Activated T-helper 1 cell treated with anti-CD3 and anti-CD28 coated beads, Interleukin-12 subunit alpha, Interleukin-12 subunit beta, Interleukin-2, Interleukin-4 antibody, amounts not matched to agents 30 ng/mL and 10 ng/mL and 1 ng/mL, durations not matched to agents 14 hours and 24 hours and 36 hours (primary cell): ENCODE data around the gene PCLAF. TPM values are rescaled to one million over a fixed set of nuclear protein-coding genes. Genes with fewer than 3 reads are reported as not detected.
"Not testable (repeated sequence)": the region's sequence is repeated elsewhere in the genome, so short reads cannot be mapped to it uniquely, and the experiment has no call there.

Experiments used
- DNase-seq: peaks from one replicate; pipeline ENCODE4 v3.0.0; 2021; ENCODE audit warnings: low spot score
- H3K27ac Mint-ChIP-seq: one replicate; pipeline ENCODE4 v1.8.0; 2021; ENCODE audit warnings: mild to moderate bottlenecking, mixed read lengths
- H3K27me3 Mint-ChIP-seq: one replicate; pipeline ENCODE4 v1.8.0; 2022; ENCODE audit warnings: mild to moderate bottlenecking, moderate library complexity, mixed read lengths; ENCODE audit not compliant: insufficient read depth
- H3K36me3 Mint-ChIP-seq: one replicate; pipeline ENCODE4 v1.8.0; 2021; ENCODE audit warnings: low read depth, mixed read lengths
- H3K4me1 Mint-ChIP-seq: one replicate; pipeline ENCODE4 v1.8.0; 2021; ENCODE audit warnings: low read depth, mixed read lengths
- H3K4me3 Mint-ChIP-seq: one replicate; pipeline ENCODE4 v1.8.0; 2021; ENCODE audit warnings: mild to moderate bottlenecking, moderate library complexity, mixed read lengths
- H3K9me3 Mint-ChIP-seq: one replicate; pipeline ENCODE4 v1.8.0; 2021; ENCODE audit warnings: mixed read lengths
- intact Hi-C: fragments of 100-400 bp; cut with micrococcal nuclease; formaldehyde crosslinking; loops from one replicate; pipeline ENCODE4 v1.15.1; 2024
- total RNA-seq: library from RNA; stranded (reverse); gene quantifications from 2 replicates; pipeline ENCODE4 v1.2.3, GENCODE V29; 2022

The PCLAF gene
- total RNA-seq, 1 donor from 2014 or later = 58.6 TPM

DNA sequence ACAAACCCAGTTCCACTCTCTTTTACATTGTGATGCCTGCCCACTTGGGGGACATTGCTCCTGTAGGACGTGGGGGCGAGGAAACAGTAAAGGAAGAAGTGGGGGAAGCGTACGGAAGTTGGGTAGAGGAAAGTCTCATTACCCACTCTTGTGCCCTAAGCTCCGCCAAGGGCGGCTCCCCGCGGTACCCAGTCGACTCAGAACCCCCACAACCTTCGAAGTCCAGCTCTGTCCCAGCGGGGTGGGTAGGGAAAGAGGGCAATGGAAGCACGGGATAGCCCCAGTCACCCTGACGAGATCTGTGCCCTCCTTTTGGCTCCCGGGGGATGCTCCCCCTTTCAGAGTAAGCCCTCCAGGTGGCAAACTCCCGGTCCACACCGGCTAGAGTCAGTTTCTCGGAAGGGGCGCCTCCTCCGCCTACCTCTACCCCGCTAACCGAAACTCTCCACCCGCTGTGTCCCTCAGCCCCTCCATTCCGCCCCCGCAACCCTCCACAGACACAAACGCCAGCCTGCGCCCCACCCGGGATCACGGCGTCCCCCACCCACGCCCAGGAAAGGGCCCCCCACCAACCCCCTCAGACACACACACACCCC lies 25.8 kb downstream of the PCLAF start:
- intact Hi-C loops = no loop called here
- Mint-ChIP-seq H3K27me3 (no peaks in the 10 kb centered on the region), H3K27ac (peak overlapping the region; percentile 97), H3K4me3 (peak overlapping the region; percentile 96), H3K4me1 (peaks cover 19% of the 10 kb centered on the region), H3K9me3 (no peaks in the 10 kb centered on the region), H3K36me3 (no peaks in the 10 kb centered on the region)
- peak; percentile 14 for DNase-seq

DNA sequence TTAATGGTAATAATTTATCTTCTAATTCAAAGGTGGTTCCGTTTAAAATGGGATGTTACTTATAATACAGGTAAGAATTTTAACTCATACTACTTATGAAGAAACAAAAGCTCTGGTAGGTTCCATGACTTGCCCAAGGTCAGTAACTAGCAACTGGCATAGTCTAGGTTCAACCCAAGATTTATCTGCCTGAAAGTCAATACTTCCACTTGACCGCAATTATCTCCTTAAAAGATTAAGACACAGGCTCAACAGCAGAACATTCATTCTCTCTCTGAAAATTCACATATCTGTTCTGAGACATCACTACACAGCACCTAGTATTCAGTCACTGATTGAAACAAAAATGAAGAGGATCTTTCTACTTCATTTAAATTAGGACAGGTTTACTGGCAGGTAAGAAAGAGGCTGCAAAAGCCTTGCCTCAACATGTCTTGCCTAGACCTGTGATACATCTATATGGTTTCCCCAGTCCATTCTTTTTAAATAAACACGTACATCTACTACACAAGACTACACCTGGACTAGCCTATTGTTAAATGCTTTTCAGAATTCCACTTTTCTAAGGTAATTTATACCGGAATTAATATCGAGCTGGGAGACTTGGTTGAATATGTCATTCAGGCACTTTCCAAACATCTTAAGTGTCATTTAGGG lies 26.4 kb downstream of the PCLAF start:
- no peak for DNase-seq
- Mint-ChIP-seq H3K27me3 (no peaks in the 10 kb centered on the region), H3K27ac (peak overlapping the region; percentile 97), H3K4me1 (peaks cover 19% of the 10 kb centered on the region), H3K4me3 (peak overlapping the region; percentile 96), H3K9me3 (no peaks in the 10 kb centered on the region), H3K36me3 (no peaks in the 10 kb centered on the region)
- intact Hi-C loops = no loop called here

DNA sequence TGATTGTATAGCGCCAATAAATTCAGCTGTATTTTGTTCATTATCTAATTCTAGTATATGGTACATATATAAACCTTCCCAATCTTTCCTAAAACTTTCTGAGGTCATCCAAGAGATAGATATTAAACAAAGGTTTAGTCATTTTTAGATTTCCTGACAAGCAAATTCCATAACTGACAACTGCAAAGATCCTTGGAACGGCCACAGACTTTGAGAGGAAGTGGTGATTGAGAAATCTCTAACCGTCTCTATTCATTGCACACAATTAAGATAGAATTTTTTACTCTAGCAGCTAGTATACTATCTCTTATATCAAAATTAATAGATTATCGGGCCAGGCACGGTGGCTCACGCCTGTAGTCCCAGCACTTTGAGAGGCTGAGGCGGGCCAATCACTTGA lies 30.0 kb downstream of the PCLAF start:
- peaks cover 13% of the 10 kb centered on the region for H3K4me1 Mint-ChIP-seq
- no peak overlapping the region for H3K4me3 Mint-ChIP-seq
- intact Hi-C loops = no loop called here
- H3K27ac Mint-ChIP-seq = no peak overlapping the region
- peaks cover 8% of the 10 kb centered on the region for H3K36me3 Mint-ChIP-seq
- no peaks in the 10 kb centered on the region for H3K9me3 Mint-ChIP-seq
- no peak for DNase-seq
- H3K27me3 Mint-ChIP-seq = no peaks in the 10 kb centered on the region

DNA sequence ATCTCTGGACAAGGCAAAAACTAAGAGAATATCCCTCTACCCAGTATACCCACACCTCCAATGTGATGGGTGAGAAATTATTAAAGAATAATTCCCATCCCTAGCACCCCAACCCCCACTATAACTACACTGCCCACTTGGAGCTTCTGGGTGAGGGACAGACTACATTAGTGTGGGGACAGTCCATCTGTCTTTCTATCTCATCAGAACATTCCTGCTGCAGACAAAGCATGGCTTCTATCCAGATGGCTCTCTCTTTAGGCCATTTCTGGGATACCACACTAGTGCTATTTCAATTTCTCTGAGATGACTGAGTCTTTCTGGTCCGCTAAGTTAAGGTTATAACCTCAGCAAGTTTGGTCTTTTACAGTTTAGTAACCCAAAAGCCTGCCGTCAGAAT lies 31.9 kb downstream of the PCLAF start:
- no peak for DNase-seq
- peaks cover under 1% of the 10 kb centered on the region for H3K4me1 Mint-ChIP-seq
- H3K27me3 Mint-ChIP-seq = no peaks in the 10 kb centered on the region
- no peak overlapping the region for H3K27ac Mint-ChIP-seq
- H3K4me3 Mint-ChIP-seq = no peak overlapping the region
- intact Hi-C loops = no loop called here
- peaks cover 8% of the 10 kb centered on the region for H3K36me3 Mint-ChIP-seq
- no peaks in the 10 kb centered on the region for H3K9me3 Mint-ChIP-seq

DNA sequence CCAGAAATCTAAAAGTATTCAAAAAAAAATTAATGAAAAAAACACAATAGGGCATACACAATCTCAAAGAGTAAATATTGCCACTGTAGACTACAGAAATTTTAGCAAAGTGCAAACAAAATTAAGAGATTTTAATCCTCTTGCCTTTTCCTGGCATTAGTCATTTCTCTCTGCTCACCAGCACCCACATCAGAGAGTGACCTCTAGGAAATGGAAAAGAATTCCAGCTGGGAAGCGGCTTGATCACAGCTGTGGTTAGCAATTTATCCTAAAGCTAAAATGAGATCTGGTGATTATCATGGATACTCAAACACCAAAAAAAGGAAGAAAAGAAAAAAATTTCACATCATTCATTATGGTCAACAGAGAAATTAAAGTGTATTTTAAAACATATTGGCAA lies 32.8 kb downstream of the PCLAF start:
- peaks cover 11% of the 10 kb centered on the region for H3K36me3 Mint-ChIP-seq
- no peaks in the 10 kb centered on the region for H3K4me1 Mint-ChIP-seq
- H3K27me3 Mint-ChIP-seq = no peaks in the 10 kb centered on the region
- intact Hi-C loops = no loop called here
- no peak overlapping the region for H3K4me3 Mint-ChIP-seq
- DNase-seq = no peak
- H3K27ac Mint-ChIP-seq = no peak overlapping the region
- H3K9me3 Mint-ChIP-seq = no peaks in the 10 kb centered on the region

DNA sequence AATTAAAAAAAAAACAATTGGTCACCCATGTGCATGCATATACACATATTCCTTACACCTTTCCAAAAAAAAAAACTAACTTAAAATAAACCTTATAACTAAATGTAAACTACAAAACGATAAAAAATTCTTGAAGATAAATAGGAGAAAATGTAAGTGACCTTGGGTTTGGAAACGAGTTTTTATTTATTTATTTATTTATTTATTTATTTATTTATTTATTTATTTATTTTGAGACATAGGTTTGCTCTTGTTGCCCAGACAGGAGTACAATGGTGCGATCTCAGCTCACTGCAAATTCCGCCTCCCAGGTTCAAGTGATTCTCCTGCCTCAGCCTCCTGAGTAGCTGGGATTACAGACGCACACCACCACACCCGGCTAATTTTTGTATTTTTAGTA lies 35.0 kb downstream of the PCLAF start:
- H3K27ac Mint-ChIP-seq, H3K9me3 Mint-ChIP-seq, H3K4me3 Mint-ChIP-seq, H3K4me1 Mint-ChIP-seq, DNase-seq, intact Hi-C loops, H3K27me3 Mint-ChIP-seq: not testable (repeated sequence)
- H3K36me3 Mint-ChIP-seq = peaks cover 17% of the 10 kb centered on the region

DNA sequence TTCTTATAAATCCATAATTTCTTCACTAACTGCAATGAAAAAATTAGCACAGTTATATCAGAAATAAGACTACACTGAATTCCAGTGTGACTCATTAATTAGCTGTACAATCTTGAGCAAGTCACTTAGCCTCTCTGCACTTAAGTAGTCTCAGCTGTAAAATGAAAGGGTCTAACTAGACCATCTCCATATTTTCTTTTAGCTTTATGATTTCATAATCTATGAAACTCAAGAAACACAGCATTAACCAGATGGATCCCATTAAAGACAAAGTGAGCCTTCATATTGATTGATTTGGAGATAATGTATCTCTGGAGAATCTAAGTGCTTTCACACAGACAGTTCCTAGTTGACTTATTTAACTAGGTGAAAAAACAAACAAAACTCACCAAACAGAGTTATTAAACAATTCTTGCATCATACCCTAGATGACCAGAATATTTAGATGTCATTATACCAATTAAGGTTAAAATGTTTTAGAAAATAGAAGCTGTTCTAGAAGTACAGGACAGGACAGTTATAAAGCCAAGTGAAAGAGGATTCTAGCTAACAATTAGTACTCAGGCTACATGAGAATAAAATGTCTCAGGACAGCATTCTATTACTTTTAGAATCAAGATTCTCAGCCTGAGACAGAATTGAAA lies 36.5 kb downstream of the PCLAF start:
- H3K9me3 Mint-ChIP-seq = no peaks in the 10 kb centered on the region
- H3K4me3 Mint-ChIP-seq = no peak overlapping the region
- peaks cover 6% of the 10 kb centered on the region for H3K4me1 Mint-ChIP-seq
- intact Hi-C loops = no loop called here
- no peak overlapping the region for H3K27ac Mint-ChIP-seq
- DNase-seq = no peak
- no peaks in the 10 kb centered on the region for H3K27me3 Mint-ChIP-seq
- peaks cover 17% of the 10 kb centered on the region for H3K36me3 Mint-ChIP-seq

DNA sequence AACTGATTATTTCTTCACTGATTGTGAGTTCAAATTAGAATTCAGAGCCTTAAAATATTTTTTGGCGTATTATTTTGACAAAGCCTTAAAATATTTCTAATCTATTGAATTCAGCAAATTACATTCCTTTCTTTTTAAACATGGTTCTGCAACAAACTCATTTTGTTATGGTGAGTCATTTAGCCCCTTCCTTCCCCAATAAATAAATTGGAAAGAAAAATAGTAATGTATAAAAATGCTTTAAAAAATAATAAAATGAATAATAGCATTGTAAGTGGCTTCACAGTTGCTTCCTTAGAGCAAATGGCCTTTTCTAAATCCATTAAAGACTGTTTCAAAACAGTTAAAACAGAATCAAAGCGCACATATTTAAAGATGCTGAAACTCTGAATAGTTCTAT lies 37.4 kb downstream of the PCLAF start:
- intact Hi-C loops = no loop called here
- H3K36me3 Mint-ChIP-seq = peaks cover 18% of the 10 kb centered on the region

DNA sequence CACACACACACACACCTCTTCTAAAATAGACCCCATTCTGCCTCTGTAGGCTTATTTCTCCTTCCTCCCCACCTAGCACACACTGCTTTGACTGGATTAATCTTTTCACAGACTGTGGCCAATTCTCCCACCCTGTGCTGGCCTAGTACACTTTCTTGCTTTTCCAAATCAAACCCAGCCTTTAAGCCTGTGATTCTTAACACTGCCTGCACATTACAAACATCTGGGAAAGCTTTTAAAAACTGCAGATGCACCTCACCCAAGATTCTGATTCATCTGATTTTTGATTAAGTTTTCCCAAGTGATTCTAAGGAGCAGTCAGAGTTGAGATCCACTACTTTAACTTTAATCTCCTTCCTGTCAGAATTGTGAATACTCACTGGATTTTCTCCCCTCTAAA lies 38.0 kb downstream of the PCLAF start:
- Mint-ChIP-seq H3K9me3 (no peaks in the 10 kb centered on the region), H3K27me3 (no peaks in the 10 kb centered on the region), H3K4me1 (peaks cover 6% of the 10 kb centered on the region), H3K36me3 (peaks cover 18% of the 10 kb centered on the region), H3K27ac (no peak overlapping the region), H3K4me3 (no peak overlapping the region)
- intact Hi-C loops = no loop called here
- no peak for DNase-seq

More for the DNA sequence above, 37.4 kb downstream of the PCLAF start:
- Mint-ChIP-seq H3K4me1 (peaks cover 6% of the 10 kb centered on the region), H3K27ac (no peak overlapping the region), H3K27me3 (no peaks in the 10 kb centered on the region), H3K4me3 (no peak overlapping the region), H3K9me3 (no peaks in the 10 kb centered on the region)
- no peak for DNase-seq

DNA sequence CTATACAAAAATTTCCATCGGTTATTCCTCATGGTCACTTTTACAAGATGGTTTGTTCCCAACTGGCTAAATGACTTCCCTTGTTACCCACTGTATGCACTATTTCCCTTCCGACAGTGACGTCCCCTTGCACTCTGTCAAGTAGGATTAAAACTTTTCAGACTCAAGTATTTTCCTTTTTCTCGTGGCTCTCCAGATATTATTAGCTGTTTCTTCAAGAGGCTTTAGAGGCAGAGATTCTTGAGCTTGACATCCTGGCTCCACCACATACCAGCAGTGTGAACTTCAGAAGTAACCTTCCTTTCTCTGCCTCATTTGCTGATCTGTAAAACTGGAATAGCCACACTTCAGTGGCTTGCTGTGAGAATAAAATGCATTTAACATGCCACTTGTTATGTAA lies 39.3 kb downstream of the PCLAF start:
- Mint-ChIP-seq H3K4me3 (no peak overlapping the region), H3K36me3 (peaks cover 19% of the 10 kb centered on the region), H3K27me3 (no peaks in the 10 kb centered on the region), H3K27ac (no peak overlapping the region), H3K4me1 (peaks cover 13% of the 10 kb centered on the region), H3K9me3 (no peaks in the 10 kb centered on the region)
- intact Hi-C loops = no loop called here
- no peak for DNase-seq

DNA sequence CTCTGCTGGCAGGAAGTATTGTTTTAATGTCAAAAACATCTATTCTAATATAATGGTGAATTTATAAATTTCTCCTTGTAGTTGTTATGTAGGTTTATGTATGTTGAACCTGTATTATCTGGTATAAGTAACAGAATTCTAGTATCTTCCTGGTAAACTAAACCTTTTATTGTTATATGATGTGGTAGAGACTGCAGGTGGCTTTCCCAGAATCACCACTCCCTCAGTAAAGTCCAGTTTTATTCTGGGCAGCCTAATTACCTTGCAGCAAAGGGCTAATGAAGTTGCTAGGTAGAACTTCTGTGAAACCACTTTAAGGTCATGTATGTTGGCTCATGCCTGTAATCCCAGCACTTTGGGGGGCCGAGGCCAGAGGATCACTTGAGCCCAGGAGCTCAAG lies 40.9 kb downstream of the PCLAF start:
- no peak overlapping the region for H3K4me3 Mint-ChIP-seq
- H3K9me3 Mint-ChIP-seq = no peaks in the 10 kb centered on the region
- H3K27ac Mint-ChIP-seq = no peak overlapping the region
- H3K36me3 Mint-ChIP-seq = peaks cover 17% of the 10 kb centered on the region
- no peak for DNase-seq
- no peaks in the 10 kb centered on the region for H3K27me3 Mint-ChIP-seq
- intact Hi-C loops = no loop called here
- peaks cover 23% of the 10 kb centered on the region for H3K4me1 Mint-ChIP-seq

DNA sequence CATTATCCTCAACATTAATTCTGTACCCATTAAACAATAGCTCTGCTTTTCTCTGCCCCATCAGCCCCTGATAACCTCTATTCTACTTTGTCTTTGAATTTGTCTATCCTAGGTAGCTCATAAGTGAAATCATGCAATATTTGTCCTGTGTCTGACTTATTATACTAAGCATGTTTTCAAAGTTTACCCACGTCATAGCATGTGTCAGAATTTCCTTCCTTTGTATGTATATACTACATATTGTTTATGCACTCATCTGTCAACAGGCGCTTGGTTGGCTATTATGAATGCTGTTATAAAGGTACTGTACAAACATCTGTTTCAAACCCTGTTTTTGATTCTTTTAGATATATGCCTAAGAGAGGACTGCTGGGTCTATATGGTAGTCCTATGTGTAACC lies 43.5 kb downstream of the PCLAF start:
- Mint-ChIP-seq H3K4me3 (no peak overlapping the region), H3K4me1 (peaks cover 41% of the 10 kb centered on the region), H3K9me3 (no peaks in the 10 kb centered on the region), H3K36me3 (peaks cover 19% of the 10 kb centered on the region), H3K27me3 (no peaks in the 10 kb centered on the region), H3K27ac (no peak overlapping the region)
- DNase-seq = no peak
- intact Hi-C loops = no loop called here

DNA sequence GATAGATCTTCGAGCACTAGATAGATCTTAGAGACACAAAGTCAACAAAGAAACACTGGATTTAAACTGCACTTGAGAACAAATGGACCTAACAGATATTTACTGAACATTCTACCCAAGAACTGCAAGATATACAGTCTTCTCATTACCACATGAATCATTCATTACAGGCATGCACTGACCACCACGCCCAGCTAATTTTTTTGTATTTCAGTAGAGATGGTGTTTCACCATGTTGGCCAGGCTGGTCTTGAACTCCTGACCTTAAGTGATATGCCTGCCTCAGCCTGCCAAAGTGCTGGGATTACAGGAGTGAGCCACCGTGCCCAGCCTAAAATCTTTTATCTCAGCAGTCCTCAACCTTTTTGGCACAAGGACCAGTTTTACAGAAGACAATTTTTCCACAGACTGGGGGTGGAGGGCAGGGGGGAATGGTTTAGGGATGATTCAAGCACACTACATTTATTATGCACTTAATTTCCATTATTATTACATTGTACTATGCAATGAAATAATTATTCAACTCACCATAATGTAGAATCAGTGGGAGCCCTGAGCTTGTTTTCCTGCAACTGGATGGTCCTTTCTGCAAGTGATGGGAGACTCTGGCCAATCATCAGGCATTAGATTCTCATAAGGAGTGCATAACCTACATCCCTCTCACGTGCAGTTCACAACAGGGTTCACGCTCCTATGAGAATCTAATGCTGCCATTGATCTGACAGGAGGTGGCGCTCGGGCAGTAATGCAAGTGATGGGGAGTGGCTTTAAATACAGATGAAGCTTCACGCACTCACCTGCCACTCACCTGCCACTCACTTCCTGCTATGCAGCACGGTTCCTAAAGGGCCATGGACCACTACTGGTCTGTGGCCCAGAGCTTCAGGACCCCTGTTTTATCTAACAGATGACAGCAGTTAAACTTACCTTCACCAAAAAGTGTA lies 47.0 kb downstream of the PCLAF start:
- peaks cover 16% of the 10 kb centered on the region for H3K36me3 Mint-ChIP-seq
- H3K4me3 Mint-ChIP-seq = no peak overlapping the region
- no peak overlapping the region for H3K27ac Mint-ChIP-seq
- intact Hi-C loops = no loop called here
- H3K27me3 Mint-ChIP-seq = no peaks in the 10 kb centered on the region
- no peaks in the 10 kb centered on the region for H3K9me3 Mint-ChIP-seq
- peaks cover 35% of the 10 kb centered on the region for H3K4me1 Mint-ChIP-seq
- no peak for DNase-seq
